ENCODE results near the gene P2RY2.
"Not testable (repeated sequence)": the region's sequence is repeated elsewhere in the genome, so short reads cannot be mapped to it uniquely, and the experiment has no call there.

Gene P2RY2

DNA sequence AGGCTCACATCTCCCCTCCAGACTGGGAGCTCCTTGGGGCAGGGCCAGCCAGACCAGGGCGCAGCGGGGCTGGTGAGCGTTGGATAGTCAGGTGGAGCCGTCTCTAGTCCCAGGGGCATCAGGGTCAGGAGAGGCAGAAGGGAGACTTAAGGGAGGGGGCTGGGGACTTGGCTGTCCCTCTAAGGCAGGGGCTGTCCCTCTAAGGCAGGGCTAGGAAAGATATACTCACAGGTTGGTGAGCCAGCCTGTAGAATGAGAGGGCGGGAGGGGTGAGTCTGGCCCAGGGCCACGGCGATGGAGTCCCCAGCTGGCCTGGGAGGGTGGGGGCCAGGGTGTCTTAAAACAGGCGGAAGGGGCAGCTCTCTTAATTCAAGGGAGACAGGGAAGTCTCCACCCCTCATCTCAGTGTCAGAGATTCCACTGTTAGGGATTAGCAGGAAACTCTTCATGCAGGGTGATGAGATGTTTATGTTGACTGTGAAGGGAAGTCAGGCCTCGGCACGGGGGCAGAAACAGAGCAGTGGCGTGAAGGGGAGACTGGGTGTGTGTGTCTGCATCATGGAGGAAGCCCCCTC lies 11.3 kb downstream of the P2RY2 start:
- DNase-seq: no peak

DNA sequence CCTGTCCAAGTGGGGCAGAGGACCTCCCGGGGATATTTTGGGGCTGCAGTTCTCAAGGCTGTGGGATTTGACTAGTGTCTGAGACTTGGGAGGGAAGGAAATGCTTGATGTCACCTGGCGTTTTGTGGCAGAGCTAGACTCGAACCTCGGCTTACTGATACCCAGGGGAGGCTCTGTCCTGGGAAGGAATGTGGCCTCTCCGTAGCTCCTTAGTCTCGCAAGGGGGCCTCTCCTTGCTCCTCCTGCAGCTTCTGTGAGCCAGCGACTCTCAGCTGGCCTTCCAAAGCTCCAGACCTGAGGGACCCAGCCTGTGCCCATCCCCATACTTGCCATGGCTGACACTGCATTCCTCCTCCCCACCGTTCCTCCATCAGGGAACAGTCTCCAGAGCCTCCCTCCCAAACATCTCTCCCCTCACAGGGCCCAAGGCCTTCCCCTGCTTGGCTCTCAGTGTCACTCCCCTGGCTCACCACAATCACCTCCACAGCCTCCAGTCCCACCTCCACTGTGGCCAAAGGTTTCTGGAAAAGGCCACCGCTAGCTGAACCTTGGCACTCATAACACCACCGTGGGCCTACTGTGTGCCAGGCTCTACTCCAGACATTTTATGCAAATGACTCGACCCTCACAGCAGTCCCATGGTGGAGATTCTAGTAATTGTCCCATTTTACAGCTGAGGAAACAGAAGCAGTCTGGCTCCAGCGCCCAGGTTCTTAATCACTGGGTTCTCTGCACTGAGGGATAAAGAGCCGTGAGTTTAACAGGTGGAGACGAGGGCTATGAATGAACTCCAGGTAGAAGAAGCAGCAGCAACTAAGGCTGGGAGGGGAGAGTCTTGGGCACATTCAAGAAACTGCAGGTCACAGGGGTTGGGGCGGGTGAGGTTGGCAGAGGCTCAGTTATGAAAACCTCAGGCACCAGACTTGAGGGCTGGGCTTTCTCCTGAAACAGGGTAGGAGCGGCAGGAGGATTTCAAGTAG lies 12.1 kb downstream of the P2RY2 start:
- no peak for DNase-seq

DNA sequence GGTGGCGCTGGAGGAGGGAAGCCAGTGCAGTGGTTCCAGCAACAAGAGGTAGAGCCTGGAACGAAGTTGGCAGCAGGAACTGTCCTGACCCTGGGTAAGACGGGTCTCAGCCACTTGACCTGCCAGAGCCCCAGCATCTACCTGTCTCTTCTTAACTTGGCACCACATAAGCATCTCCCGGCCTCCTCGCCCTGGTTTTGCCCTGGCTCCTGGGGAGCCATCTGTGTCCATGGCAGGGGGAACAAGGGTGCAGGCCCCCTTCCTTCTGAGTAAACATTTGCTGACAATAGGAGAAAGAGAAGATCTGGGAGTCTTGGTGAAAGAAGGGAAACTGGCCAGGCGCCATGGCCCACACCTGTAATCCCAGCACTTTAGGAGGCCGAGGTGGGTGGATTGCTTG lies 12.8 kb downstream of the P2RY2 start:
- no peak for DNase-seq

DNA sequence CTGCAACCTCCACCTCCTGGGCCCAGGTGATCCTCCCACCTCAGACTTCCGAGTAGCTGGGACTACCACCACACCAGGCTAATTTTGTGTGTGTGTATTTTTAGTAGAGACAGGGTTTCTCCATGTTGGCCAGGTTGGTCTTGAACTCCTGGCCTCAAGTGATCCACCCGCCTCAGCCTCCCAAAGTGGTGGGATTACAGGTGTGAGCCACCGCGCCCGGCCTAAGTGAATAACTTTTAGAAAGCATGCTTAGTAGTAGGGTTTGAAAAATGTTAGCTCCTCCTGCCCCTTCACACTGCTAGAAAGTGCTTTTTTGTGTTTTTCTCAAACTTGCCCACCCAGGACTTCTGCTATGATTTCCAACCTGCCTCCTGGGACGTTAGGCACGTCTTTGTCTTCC lies 14.4 kb downstream of the P2RY2 start:
- DNase-seq: not testable (repeated sequence)

DNA sequence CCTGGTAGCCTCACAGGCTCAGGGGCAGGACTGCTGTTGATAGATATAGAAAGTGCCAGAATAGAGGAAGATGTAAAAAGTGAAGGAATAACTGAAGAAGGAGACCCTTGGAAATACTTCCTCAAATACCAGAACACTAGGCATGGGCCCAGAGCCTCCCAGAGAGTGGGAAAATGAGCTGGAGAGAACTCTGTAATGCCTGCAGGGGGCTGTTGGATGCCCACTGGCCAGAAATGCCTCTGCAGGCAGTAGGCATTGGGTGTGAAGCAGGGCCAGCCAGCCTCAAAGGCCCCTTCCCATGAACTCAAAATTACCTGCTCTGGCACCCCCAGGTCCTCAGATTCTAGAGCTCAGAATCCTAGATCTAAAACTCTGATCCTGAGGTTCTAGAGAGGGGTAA lies 15.1 kb downstream of the P2RY2 start:
- DNase-seq: no peak

DNA sequence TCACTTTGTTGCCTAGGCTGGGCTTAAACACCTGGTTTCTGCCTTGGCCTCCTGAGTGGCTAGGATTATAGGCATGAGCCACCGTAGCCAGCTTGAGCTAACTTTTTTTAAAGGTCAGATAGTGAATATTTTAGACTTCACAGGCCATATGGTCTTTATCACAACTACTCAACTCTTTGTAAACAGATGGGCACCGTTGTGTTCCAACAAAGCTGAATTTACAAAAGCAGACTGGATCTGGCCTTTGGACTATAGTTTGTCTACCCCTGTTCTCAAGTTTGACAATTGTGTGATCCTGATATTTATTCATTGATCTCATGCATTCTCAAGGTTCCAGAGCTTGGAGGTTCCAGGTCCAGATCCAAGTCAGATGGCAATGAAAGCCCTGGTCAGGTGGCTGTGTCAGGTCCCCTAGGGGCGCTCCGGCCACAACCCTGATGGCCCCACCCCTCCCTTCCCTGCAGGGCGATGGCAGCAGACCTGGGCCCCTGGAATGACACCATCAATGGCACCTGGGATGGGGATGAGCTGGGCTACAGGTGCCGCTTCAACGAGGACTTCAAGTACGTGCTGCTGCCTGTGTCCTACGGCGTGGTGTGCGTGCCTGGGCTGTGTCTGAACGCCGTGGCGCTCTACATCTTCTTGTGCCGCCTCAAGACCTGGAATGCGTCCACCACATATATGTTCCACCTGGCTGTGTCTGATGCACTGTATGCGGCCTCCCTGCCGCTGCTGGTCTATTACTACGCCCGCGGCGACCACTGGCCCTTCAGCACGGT lies 15.8 kb downstream of the P2RY2 start:
- DNase-seq: no peak

DNA sequence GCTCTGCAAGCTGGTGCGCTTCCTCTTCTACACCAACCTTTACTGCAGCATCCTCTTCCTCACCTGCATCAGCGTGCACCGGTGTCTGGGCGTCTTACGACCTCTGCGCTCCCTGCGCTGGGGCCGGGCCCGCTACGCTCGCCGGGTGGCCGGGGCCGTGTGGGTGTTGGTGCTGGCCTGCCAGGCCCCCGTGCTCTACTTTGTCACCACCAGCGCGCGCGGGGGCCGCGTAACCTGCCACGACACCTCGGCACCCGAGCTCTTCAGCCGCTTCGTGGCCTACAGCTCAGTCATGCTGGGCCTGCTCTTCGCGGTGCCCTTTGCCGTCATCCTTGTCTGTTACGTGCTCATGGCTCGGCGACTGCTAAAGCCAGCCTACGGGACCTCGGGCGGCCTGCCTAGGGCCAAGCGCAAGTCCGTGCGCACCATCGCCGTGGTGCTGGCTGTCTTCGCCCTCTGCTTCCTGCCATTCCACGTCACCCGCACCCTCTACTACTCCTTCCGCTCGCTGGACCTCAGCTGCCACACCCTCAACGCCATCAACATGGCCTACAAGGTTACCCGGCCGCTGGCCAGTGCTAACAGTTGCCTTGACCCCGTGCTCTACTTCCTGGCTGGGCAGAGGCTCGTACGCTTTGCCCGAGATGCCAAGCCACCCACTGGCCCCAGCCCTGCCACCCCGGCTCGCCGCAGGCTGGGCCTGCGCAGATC lies 16.5 kb downstream of the P2RY2 start:
- DNase-seq: no peak

DNA sequence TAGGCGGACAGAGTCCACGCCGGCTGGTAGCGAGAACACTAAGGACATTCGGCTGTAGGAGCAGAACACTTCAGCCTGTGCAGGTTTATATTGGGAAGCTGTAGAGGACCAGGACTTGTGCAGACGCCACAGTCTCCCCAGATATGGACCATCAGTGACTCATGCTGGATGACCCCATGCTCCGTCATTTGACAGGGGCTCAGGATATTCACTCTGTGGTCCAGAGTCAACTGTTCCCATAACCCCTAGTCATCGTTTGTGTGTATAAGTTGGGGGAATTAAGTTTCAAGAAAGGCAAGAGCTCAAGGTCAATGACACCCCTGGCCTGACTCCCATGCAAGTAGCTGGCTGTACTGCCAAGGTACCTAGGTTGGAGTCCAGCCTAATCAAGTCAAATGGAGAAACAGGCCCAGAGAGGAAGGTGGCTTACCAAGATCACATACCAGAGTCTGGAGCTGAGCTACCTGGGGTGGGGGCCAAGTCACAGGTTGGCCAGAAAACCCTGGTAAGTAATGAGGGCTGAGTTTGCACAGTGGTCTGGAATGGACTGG lies 17.2 kb downstream of the P2RY2 start:
- DNase-seq: no peak

DNA sequence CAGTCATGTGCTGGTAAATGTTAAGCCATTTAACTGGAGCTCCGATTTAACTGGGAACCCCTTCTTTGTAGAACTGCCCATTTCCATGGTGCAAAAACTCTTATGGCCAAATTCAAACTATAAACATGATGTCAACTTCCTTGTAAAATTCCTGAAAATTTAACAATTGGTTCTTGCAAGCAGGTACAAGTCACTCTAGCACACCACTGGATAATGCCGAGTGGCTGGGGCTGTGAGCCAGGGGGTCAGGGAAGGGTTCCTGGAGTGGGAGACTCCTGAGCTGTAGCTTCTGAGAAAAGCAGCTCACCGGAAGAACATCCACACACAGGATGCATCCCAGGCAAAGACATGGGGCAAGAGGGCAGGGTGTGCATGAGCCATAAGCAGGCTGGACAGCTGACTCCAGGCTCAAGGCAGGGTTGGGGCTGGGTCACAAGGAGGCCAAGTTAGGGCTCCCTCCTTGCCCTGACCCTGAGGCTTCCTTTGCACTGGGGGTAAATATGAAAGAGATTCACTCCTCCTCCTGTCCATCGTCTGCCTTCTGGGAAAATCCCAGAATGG lies 18.2 kb downstream of the P2RY2 start:
- no peak for DNase-seq

DNA sequence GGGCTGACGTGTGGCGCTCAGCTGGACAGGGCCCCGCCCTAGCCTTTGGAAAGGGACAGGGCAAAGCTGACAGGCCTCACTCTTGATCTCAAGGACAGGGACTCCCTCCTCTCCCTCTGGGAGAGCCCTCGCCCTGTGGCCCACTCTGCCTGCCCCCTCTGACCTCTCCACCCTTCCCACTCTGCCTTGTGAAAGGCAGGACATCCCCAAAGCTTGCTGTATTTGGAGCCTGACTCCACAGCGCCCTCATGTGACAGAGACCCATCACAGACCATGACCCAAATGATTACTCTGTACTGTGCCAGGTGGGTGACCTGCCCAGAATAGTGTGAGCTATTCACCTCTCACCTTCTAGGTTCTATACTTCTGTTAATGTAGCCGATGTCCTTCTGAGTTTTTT lies 18.8 kb downstream of the P2RY2 start:
- peak; percentile 74 for DNase-seq

DNA sequence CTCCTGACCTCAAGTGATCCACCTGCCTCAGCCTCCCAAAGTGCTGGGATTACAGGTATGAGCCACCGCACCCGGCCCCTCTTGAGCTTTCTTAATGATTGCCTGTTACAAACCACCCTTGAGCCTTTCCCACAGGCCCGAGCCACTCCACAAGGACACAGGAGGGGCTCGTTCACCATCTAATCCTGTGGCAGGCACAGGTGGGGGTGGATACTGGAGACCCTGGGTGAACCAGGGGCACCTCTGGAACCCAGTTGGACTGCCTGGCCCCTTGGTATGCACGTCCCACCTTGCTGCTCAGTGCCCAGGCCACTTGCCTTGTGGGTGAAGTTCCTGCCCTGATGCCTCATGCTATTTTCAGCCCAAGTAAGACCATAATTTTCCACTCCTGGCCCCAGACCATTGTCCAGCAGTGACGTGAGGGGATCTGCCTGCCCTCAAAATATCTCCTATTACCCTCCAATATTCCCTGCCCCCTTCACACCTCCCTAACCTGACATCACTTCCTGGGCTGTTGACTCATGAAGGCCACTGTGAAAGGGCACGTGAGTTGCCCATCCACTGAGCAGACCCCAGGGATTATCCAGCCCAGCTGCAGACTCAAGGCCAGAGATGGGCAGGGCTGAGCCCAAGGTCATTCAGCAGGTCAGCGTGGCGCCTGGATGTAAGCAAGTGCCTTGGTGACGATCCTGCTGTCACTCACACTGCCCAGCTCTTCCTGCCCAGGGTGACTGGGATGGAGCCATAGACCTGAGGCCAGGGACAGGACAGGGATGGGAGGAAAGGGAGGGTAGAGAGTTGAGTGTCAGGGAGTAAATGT lies 19.6 kb downstream of the P2RY2 start:
- no peak for DNase-seq

DNA sequence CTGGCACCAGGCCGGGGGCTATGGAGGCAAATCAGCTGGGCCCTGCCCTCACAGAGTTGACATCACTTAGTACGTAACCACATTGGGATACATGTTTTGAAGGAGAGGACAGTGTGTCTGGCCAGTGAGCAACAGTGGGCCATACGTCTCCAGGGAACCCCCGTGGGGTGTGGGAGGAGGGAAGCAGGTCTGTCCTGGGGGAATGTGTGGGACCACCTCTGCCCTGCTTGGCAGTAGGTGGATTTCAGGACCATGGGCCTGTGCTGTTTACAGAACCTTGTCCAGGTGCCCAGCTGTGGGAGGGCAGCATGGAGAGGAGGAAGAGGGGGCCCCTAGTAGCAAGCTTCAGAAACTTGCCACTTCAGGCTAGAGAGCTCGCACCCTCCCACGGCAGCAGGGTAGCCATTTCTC lies 21.0 kb downstream of the P2RY2 start:
- DNase-seq: no peak

DNA sequence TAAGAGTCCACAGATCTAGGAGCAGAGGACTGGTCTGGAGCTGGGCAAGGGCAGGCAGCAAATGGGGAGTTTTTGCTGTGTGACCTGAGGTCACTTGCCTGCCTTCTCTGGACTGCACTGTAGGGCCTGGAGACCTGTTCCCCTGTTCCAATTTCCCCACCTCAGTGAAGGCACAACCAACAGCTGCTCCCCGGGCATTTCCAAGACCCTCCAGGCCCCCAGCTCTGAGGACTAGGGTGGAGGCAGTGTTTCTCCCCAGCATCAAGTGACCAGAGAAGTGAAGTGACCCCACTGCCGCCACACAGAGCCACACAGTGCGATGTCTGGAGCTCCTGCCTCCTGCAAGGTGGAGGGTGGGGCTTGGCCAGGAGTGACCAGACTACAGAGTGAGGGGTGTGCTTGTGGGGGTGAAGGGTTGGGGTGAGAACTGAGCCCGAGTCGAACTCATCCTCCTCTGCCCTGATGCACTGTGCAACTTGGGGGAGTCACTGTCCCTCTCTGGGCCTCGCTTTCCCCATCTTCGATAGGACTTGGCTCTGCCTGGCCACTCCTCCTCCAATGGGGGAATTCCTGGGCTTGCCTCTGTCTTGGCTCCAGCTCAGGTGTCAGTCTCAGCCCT lies 21.6 kb downstream of the P2RY2 start:
- no peak for DNase-seq

DNA sequence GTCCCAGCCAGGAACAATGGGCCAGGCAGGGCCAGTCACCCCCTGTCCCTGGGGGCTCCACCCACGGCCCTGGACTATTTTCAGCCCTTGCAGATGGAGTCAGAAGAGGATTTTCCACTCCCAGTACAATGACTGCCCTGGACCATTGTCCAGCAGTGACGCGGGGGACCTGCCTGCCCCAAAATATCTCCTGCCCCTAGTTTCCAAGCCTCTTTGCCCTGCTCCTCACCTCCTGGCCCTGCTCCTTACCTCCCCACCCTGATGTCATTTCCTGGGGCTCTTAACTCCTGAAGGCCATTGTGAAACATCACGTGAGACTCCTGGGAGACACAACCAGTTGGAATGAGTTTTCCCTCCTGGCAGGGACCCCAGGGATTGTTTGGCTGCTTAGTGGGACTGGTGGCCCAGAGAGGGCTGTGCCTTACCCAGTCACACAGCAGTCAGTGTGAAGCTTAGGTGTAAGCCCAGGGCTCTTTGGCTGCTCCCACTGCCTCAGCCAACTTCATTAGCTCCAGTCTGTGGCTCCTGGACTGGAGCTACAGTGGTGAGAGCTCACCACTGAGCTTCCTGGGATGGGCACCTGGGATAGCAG lies 22.2 kb downstream of the P2RY2 start:
- DNase-seq: no peak

DNA sequence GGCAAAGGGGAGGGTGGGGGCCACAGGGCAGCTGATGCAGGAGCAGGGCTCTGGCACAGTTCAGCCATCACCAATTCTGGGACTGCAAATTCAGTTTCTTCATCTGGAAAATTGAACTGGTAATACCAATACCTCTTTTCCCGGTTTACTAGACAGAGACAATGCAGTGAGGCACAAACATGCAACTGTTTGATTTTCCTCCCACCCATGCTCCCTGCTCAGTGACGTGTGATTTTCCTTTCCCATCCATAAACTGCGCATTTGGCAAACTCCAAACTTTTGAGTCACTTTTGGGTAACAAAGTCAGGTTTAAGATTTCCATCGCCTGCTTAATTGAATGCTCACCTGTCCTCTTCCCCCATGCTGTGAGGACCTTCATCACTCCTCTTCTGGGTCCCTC lies 23.2 kb downstream of the P2RY2 start:
- no peak for DNase-seq

DNA sequence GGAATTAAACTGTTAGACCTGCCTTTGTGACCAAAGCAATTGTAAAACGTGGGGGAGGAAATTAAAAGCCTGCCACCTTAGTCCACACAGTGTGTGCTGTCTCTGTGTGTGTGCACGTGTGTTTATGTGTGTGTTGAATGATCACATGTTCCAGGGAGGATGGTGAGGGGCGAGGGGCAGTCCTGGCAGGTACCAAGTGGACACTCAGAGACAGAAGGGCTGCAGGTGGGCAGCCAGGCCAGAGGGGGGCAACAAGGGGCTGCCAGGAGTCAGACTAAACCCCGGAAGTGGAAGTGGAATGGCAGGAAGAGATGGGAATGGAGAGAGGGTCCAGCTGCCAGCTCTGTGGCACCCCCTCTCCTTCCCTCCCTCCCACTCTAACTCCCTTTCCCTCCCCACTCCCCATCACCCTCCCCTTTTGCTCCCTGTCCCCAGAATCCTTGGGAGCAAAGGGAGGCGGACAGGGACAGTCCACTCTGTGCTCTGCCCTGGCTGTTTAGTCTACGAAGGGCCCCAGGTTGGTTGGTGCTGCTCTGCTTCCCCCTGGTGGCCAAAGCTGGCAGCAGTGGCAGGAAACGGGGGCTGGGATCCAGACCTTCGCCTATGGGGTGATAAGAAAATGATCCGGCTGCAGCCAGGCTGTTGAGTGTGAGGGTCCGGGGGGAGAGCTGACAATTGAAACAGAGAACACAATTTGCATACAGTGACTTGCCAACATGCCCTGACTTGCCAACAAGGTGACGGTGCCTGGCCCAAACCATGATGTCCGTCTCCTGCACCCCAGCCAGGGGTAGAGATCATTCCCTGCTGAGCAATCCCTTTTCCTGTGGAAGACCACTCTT lies 24.4 kb downstream of the P2RY2 start:
- DNase-seq: peak; percentile 91

DNA sequence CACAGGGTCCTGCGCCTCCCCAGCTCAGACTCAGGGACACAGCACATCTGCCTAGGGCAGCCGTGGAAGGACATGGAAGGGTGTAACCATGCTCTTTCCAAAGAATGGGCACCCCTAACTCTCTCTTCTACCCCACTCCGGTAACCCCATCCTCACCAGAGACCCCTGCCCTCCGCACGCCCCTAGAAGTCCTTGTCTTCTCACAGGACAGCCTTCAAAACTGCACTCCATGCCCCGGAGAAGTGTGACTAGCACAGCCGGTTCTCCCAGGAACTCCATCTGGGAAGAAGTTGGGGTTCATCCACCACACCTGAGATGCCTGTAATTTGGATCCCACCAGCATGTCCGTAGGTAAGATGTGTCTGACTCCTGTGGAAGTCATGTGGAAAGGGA lies 25.0 kb downstream of the P2RY2 start:
- DNase-seq: no peak

DNA sequence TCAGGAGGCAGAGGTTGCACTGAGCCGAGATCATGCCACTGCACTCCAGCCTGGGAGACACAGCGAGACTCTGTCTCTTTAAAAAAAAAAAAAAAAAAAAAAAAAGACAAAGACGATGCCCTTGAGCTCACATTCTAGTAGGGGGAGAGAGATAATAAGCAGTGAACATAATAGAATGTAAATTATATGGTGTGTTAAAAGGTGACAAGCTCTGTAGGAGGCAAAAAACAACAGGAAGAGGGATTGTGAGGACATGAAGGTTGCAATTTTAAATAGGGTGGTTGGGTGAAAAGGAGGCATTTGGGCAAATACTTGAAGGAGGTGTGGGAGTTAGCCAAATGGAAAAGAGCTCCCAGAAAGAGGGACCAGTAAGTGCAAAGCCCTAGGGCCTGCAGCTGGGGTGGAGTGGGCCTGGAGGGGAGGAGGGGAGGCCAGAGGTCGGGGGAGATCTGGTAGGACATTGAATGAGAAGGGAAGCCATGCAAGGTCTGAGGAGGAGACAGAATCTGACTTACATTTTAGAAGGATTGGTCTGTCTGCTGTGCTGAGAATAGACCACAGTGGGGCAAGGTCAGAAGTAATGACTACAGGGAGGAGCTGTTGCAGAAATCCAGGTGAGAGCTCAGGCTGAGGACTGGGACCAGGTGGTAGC lies 26.6 kb downstream of the P2RY2 start:
- DNase-seq: no peak

DNA sequence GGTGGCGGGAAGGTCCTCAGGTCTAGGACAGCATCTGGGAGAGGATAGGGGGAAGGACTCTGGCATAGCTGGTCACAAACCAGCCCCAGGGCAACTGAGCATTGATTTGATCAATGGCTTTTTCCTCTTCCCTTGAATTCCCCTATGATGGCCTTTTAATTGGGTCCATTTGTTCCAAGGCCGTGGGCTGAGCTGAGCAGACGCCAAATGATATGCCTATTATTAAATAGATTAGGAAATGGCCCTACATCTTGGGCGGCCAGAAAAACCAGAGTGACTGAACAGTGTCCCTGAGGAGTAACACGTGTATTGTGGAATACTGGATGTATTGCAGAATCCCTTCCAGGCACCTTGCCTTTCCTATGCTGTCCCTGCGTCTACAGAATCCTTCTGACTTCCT lies 27.4 kb downstream of the P2RY2 start:
- DNase-seq: no peak
